Right forelimb (tissue), 1 donor: ENCODE data around the gene PRKACG.

Experiments
- DNase-seq: peaks from one replicate; pipeline ENCODE4 v3.0.0-alpha.2; 2018

The PRKACG gene

GRCh38 chr9:68980341-68980914 is 33.5 kb downstream of the PRKACG start:
- DNase-seq, result no peak

- DNase-seq, result no peak
Observed at GRCh38 chr9:68979538-68980314, 34.2 kb downstream of the PRKACG start.

- DNase-seq, result no peak
Observed at GRCh38 chr9:68978501-68978900, 35.4 kb downstream of the PRKACG start.

- no peak for DNase-seq
Observed at GRCh38 chr9:68978066-68978465, 35.8 kb downstream of the PRKACG start.

GRCh38 chr9:68975365-68976043 is 38.4 kb downstream of the PRKACG start:
- no peak for DNase-seq

- DNase-seq, result no peak
Observed at GRCh38 chr9:68974901-68975300, 39.0 kb downstream of the PRKACG start.

GRCh38 chr9:68974431-68974830 is 39.5 kb downstream of the PRKACG start:
- DNase-seq, result no peak

GRCh38 chr9:68973619-68974018 is 40.3 kb downstream of the PRKACG start:
- DNase-seq, result no peak

GRCh38 chr9:68970151-68970550 is 43.8 kb downstream of the PRKACG start:
- no peak for DNase-seq

- DNase-seq, result no peak
Observed at GRCh38 chr9:68969538-68969937, 44.4 kb downstream of the PRKACG start.

- no peak for DNase-seq
Observed at GRCh38 chr9:68967800-68968199, 46.1 kb downstream of the PRKACG start.

- no peak for DNase-seq
Observed at GRCh38 chr9:68966496-68966944, 47.4 kb downstream of the PRKACG start.

GRCh38 chr9:68964765-68965164 is 49.1 kb downstream of the PRKACG start:
- no peak for DNase-seq

GRCh38 chr9:68964102-68964541 is 49.8 kb downstream of the PRKACG start:
- no peak for DNase-seq

- DNase-seq, result no peak
Observed at GRCh38 chr9:68963416-68963815, 50.5 kb downstream of the PRKACG start.
